Tibial artery (tissue), 4 donors: Measurements from ENCODE around the gene IFRD2.

Experiments
- DNase-seq, 2 donors: peaks; one replicate each; pipeline ENCODE4 v3.0.0-alpha.2; 2019
- H3K27ac ChIP-seq, 2 donors: fragments of 200-600 bp; sonication (generic) in 1 of 2; 1 replicate in 1 of 2; 2 replicates in 1 of 2; pipeline ENCODE4 v1.5.1; 2018 to 2019; ENCODE audit warnings: mild to moderate bottlenecking in 1 of 2
- H3K27me3 ChIP-seq, 2 donors: fragments of 200-600 bp; sonication (generic) in 1 of 2; one replicate each; pipeline versions ENCODE4 v1.5.1 to v1.6.0; 2016 to 2019
- H3K36me3 ChIP-seq, 3 donors: fragments of 200-600 bp; sonication (generic) in 2 of 3; one replicate each; pipeline ENCODE4 v1.5.1; 2016 to 2019; ENCODE audit warnings: mild to moderate bottlenecking in 2 of 3
- H3K4me1 ChIP-seq, 4 donors: fragments of 200-600 bp; sonication (generic) in 2 of 4; 1 replicate in 3 of 4; 2 replicates in 1 of 4; pipeline ENCODE4 v1.5.1; 2016 to 2019
- H3K4me3 ChIP-seq, 2 donors: fragments of 200-600 bp; sonication (generic) in 1 of 2; 1 replicate in 1 of 2; 2 replicates in 1 of 2; pipeline ENCODE4 v1.5.1; 2018 to 2019; ENCODE audit warnings: mild to moderate bottlenecking in 2 of 2
- H3K9me3 ChIP-seq, 3 donors: fragments of 200-600 bp; sonication (generic) in 1 of 3; one replicate each; pipeline ENCODE4 v1.5.1; 2016 to 2019
- CTCF ChIP-seq, 2 experiments: fragments of 200-600 bp in 1 of 2; fragments of 450-650 bp in 1 of 2; IDR thresholded peaks; one replicate each; pipeline ENCODE4 v1.5.1; 2017 to 2019; ENCODE audit warnings: antibody characterized with exemption in 2 of 2, mild to moderate bottlenecking in 1 of 2, moderate library complexity in 1 of 2
- intact Hi-C: fragments of 100-400 bp; cut with DNase I; formaldehyde crosslinking; loops from one replicate; pipeline ENCODE4 v1.15.0; 2023; ENCODE audit warnings: low total_unique reads

IFRD2 gene

GRCh38 chr3:50302095-50303012, 10.1 kb upstream of the IFRD2 start:
- no peak for TF ChIP-seq CTCF (IDR thresholded peaks at IDR 0.05)
- no peak overlapping the region for H3K27ac ChIP-seq
- H3K4me1 ChIP-seq: peaks cover 8 to 40% (median 32%) of the 10 kb centered on the region in 4 donors
- no peak overlapping the region for H3K4me3 ChIP-seq
- intact Hi-C loops: no loop called here
- H3K27me3 ChIP-seq: no peaks in the 10 kb centered on the region
- DNase-seq: no peak
- H3K36me3 ChIP-seq: peaks cover 0 to under 1% (median 0%) of the 10 kb centered on the region in 3 donors
- no peaks in the 10 kb centered on the region for H3K9me3 ChIP-seq

GRCh38 chr3:50300681-50301254, 8.5 kb upstream of the IFRD2 start:
- intact Hi-C loops: loop anchor here (2.0 kb wide), 1 partner anchor 20 kb away; no protein-coding TSS in a partner anchor
- peaks cover 8 to 41% (median 32%) of the 10 kb centered on the region in 4 donors for H3K4me1 ChIP-seq
- DNase-seq: no peak

GRCh38 chr3:50299929-50300680, 7.9 kb upstream of the IFRD2 start:
- no peak for TF ChIP-seq CTCF (IDR thresholded peaks at IDR 0.05)
- no peaks in the 10 kb centered on the region for H3K9me3 ChIP-seq
- peaks cover 8 to 41% (median 32%) of the 10 kb centered on the region in 4 donors for H3K4me1 ChIP-seq
- H3K4me3 ChIP-seq: peak overlapping the region; percentile 61 to 86
- intact Hi-C loops: loop anchor here (2.0 kb wide), 1 partner anchor 21 kb away; no protein-coding TSS in a partner anchor
- DNase-seq: peak in 1 of 2 donors; percentile 77
- H3K27ac ChIP-seq: peak overlapping the region; percentile 90 to 93
- H3K36me3 ChIP-seq: peaks cover 0 to 9% (median 0%) of the 10 kb centered on the region in 3 donors
- H3K27me3 ChIP-seq: no peaks in the 10 kb centered on the region

More at GRCh38 chr3:50300681-50301254, 8.5 kb upstream of the IFRD2 start:
- H3K36me3 ChIP-seq: peaks cover 0 to 9% (median 0%) of the 10 kb centered on the region in 3 donors
- no peaks in the 10 kb centered on the region for H3K27me3 ChIP-seq
- no peaks in the 10 kb centered on the region for H3K9me3 ChIP-seq
- H3K4me3 ChIP-seq: peak overlapping the region in 1 of 2 donors; percentile 86
- H3K27ac ChIP-seq: peak overlapping the region; percentile 90 to 93
- TF ChIP-seq CTCF (IDR thresholded peaks at IDR 0.05): no peak

- Histone ChIP-seq H3K36me3 (peaks cover 0 to 9% (median 0%) of the 10 kb centered on the region in 3 donors), H3K9me3 (no peaks in the 10 kb centered on the region), H3K4me1 (peaks cover 8 to 41% (median 32%) of the 10 kb centered on the region in 4 donors), H3K4me3 (peak overlapping the region; percentile 61 to 86), H3K27me3 (no peaks in the 10 kb centered on the region), H3K27ac (peak overlapping the region; percentile 90 to 93)
- no peak for TF ChIP-seq CTCF (IDR thresholded peaks at IDR 0.05)
- no peak for DNase-seq
- intact Hi-C loops: no loop called here
These were observed 7.4 kb upstream of the IFRD2 start for GRCh38 chr3:50299638-50299928.

- peaks cover 8 to 41% (median 32%) of the 10 kb centered on the region in 4 donors for H3K4me1 ChIP-seq
- peak within 1 kb of the TSS; percentile 90 to 93 for H3K27ac ChIP-seq
- peaks cover 0 to 9% (median 0%) of the 10 kb centered on the region in 3 donors for H3K36me3 ChIP-seq
- DNase-seq: peak; percentile 99 to 100
- peak within 1 kb of the TSS; percentile 61 to 86 for H3K4me3 ChIP-seq
- H3K9me3 ChIP-seq: no peaks in the 10 kb centered on the region
- no peaks in the 10 kb centered on the region for H3K27me3 ChIP-seq
- intact Hi-C loops: no loop called here
- peak; percentile 43 to 67 for TF ChIP-seq CTCF (IDR thresholded peaks at IDR 0.05)
These were observed 6.8 kb upstream of the IFRD2 start, which contains the start of the genes HYAL3 and NAA80 for GRCh38 chr3:50298836-50299637. Gene HYAL3, minus strand, starts transcription at chr3:50299405. Its CDS starts 3,803 bp downstream, at chr3:50295602. Gene NAA80, minus strand, starts transcription at chr3:50299405. Its CDS starts 1,942 bp downstream, at chr3:50297463.
